Right lobe of liver (tissue), 6 donors: ENCODE results near the gene RASL11A. TPM values are rescaled to one million over a fixed set of nuclear protein-coding genes. Genes with fewer than 3 reads are reported as not detected.
"Not testable (repeated sequence)": the region's sequence is repeated elsewhere in the genome, so short reads cannot be mapped to it uniquely, and the experiment has no call there.

Experiments
- ATAC-seq, 4 donors: fragments of 200-7000 bp; cut with Tn5 transposase; one replicate each; pipeline ENCODE4 v1.9.1; 2020; ENCODE audit warnings: mild to moderate bottlenecking in 4 of 4, moderate library complexity in 4 of 4
- DNase-seq, 3 donors: peaks; one replicate each; pipeline ENCODE4 v3.0.0-alpha.2; 2020
- H3K27ac ChIP-seq, 3 donors: fragments of 200-600 bp; one replicate each; pipeline ENCODE4 v1.8.0; 2022
- H3K27me3 ChIP-seq, 2 donors: fragments of 200-600 bp; one replicate each; pipeline ENCODE4 v1.8.0; 2022
- H3K36me3 ChIP-seq, 4 donors: fragments of 200-600 bp; sonication (generic) in 1 of 4; one replicate each; pipeline versions ENCODE4 v1.5.1 to v1.8.0; 2017 to 2022; ENCODE audit warnings: control low read depth in 1 of 4
- H3K4me1 ChIP-seq, 4 donors: fragments of 200-600 bp; sonication (generic) in 1 of 4; one replicate each; pipeline versions ENCODE4 v1.5.1 to v1.8.0; 2017 to 2022; ENCODE audit warnings: control low read depth in 1 of 4
- H3K4me3 ChIP-seq, 3 donors: fragments of 200-600 bp; one replicate each; pipeline ENCODE4 v1.8.0; 2022
- H3K9me3 ChIP-seq, 4 donors: fragments of 200-600 bp; sonication (generic) in 1 of 4; one replicate each; pipeline versions ENCODE4 v1.5.1 to v1.8.0; 2017 to 2022; ENCODE audit warnings: control low read depth in 1 of 4
- POLR2A ChIP-seq: fragments of 450-650 bp; IDR thresholded peaks from one replicate; pipeline ENCODE4 v1.6.1; 2017; ENCODE audit warnings: antibody characterized with exemption, mild to moderate bottlenecking
- WGBS: methylation state at CpG from one replicate; pipeline ENCODE4 v1.1.6; 2018; ENCODE audit warnings: low coverage, low lambda C conversion rate; ENCODE audit not compliant: insufficient coverage; ENCODE audit errors: missing lambda C conversion rate; 5-methylcytosine and 5-hydroxymethylcytosine counted together
- intact Hi-C, 2 donors: fragments of 100-400 bp; cut with DNase I; formaldehyde crosslinking; loops; one replicate each; pipeline versions ENCODE4 v1.11.2 to v1.14.1; 2022
- small RNA-seq, 2 experiments: library from RNA; depleted of rRNA; stranded (forward); fragments of <200 nt; gene quantifications; one replicate each; pipeline ENCODE3, GENCODE V24; 2016
- total RNA-seq, 6 experiments: library from RNA; depleted of rRNA in 2 of 6; stranded (reverse); fragments of >200 nt in 2 of 6; fragmentation: NEBNext Ultra II Directional in 3 of 6; extraction: Animal tissue kit (Norgen Biotek cat#: 25700) in 3 of 6; gene quantifications; one replicate each; pipeline versions ENCODE4 v1.1.0 to v1.2.4, GENCODE V29; 2016 to 2023
- TF ChIP-seq, protein P1 (sequence below), 4 donors: fragments of 200-600 bp in 3 of 4; fragments of 450-650 bp in 1 of 4; IDR thresholded peaks; one replicate each; pipeline versions ENCODE4 v1.5.1 to v1.8.0; 2016 to 2022; ENCODE audit warnings: antibody characterized with exemption in 4 of 4, mild to moderate bottlenecking in 2 of 4
- donor health status: DM: no; HTN: yes; CAD: no.
- donor health status: DM: no; HTN: no; CAD: no.
- donor health status: DM: no; HTN: no; CAD: no.
- donor health status: DM: no; HTN: yes; CAD: no.
- donor health status: DM: no; HTN: yes; CAD: no.

RASL11A gene
- total RNA-seq, 6 experiments from 2014 or later: 4.2 to 23.4 (median 6.1) TPM

DNA sequence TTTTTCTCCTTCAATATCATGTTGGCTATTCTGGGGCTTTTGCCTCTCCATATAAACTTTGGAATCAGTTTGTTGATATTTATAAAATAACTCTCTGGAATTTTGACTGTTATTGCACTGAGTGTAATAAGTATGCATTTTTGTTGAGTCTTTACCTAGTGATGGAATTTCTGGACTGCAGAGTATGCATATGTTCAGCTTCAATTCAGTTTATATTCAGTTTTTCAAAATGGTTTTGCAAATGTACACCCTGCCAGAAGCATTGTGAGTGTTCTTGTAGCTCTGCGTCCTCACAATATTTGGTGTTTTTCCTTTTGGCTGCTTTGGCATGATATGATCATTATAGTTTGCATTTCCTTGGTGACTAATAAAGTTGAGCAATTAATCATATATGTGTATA, 43.1 kb downstream of the RASL11A start:
- H3K4me3 ChIP-seq: no peak overlapping the region
- WGBS: 100% methylated on average over 1 of the region's 1 CpG
- ATAC-seq: no peak
- H3K27ac ChIP-seq: no peak overlapping the region
- H3K36me3 ChIP-seq: no peaks in the 10 kb centered on the region
- intact Hi-C loops: no loop called here
- no peak for TF ChIP-seq POLR2A
- TF ChIP-seq, protein P1, sequence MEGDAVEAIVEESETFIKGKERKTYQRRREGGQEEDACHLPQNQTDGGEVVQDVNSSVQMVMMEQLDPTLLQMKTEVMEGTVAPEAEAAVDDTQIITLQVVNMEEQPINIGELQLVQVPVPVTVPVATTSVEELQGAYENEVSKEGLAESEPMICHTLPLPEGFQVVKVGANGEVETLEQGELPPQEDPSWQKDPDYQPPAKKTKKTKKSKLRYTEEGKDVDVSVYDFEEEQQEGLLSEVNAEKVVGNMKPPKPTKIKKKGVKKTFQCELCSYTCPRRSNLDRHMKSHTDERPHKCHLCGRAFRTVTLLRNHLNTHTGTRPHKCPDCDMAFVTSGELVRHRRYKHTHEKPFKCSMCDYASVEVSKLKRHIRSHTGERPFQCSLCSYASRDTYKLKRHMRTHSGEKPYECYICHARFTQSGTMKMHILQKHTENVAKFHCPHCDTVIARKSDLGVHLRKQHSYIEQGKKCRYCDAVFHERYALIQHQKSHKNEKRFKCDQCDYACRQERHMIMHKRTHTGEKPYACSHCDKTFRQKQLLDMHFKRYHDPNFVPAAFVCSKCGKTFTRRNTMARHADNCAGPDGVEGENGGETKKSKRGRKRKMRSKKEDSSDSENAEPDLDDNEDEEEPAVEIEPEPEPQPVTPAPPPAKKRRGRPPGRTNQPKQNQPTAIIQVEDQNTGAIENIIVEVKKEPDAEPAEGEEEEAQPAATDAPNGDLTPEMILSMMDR (IDR thresholded peaks at IDR 0.05): no peak
- no peaks in the 10 kb centered on the region for H3K27me3 ChIP-seq
- no peaks in the 10 kb centered on the region for H3K9me3 ChIP-seq
- no peak for DNase-seq
- H3K4me1 ChIP-seq: no peaks in the 10 kb centered on the region

DNA sequence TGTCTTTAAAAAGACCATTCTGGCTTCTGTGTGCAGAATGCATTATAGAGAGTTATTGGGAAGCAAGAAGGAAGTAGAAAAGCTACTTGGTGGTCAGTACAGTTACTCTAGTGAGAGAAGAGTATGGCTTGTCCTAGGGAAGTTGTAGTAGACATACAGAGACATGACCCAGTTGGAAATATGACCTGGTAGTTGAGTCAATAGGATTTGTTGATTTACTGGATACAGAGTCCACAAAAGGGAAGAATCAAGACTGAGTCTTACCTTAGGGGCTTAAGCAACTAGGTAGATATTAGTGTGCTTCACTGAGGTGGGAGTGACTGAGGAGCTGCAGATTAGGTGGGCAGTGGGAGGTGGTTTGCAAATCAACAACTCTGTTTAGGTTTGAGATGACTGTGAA, 48.8 kb downstream of the RASL11A start:
- no peak overlapping the region for H3K4me3 ChIP-seq
- peaks cover 0 to 7% (median 0%) of the 10 kb centered on the region in 4 donors for H3K9me3 ChIP-seq
- DNase-seq (no peak), ATAC-seq (peak; percentile 28 to 75 (median 71))
- no peak overlapping the region for H3K27ac ChIP-seq
- no peaks in the 10 kb centered on the region for H3K27me3 ChIP-seq
- TF ChIP-seq, protein P1 (IDR thresholded peaks at IDR 0.05): no peak
- no peak for TF ChIP-seq POLR2A
- no peaks in the 10 kb centered on the region for H3K4me1 ChIP-seq
- H3K36me3 ChIP-seq: no peaks in the 10 kb centered on the region
- intact Hi-C loops: no loop called here

DNA sequence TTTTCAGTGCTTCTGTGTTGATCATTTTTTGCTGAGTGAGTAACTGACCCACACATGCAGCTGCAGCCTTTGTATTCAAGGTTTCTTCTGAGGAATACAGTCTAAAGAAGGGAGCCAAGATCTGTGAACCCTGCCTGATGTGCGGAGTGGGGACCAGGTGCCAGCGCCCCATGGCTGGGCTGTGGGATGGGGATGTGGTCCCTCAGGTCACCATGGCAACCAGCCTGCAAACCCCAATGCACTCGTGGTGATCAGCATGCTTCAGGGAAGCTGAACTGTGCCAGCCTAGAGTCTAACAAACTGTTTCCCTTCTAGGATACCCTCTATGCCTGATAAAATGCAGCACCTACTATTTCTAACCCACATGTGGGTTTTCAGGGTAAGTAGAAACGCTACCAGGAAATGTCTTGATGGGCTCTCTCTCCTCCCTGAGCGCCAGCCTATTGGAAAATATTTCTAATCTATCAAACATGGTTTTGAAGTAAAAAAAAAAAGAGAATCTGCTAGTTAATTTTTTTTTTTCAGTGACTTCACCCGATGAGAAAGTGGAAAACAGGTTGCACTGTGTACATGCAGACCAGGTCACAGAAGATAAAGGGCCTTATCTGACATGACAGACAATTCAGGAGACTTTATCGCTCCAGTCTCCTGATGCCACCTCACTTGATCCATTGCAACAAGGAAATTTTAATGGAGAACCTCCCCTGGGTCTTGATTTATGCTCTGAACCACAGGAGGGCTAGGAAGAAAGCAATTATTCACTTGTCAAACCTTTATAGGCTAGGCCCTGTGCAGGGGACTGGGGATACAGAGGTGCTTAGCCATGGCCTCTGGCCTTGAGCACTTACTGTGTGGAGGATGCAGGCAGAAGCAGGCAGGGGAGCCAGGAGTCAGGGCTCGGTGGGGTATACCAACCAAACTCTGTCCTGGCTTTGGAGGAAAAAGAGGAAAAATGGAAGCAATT, 51.1 kb downstream of the RASL11A start:
- H3K27ac ChIP-seq: no peak overlapping the region
- H3K4me3 ChIP-seq: no peak overlapping the region
- no peaks in the 10 kb centered on the region for H3K27me3 ChIP-seq
- intact Hi-C loops: no loop called here
- H3K36me3 ChIP-seq: no peaks in the 10 kb centered on the region
- peaks cover 0 to 7% (median 0%) of the 10 kb centered on the region in 4 donors for H3K9me3 ChIP-seq
- ATAC-seq (no peak), DNase-seq (no peak)
- WGBS: 57% methylated on average over 7 of the region's 8 CpGs
- TF ChIP-seq, protein P1 (IDR thresholded peaks at IDR 0.05): no peak
- no peak for TF ChIP-seq POLR2A
- H3K4me1 ChIP-seq: no peaks in the 10 kb centered on the region

DNA sequence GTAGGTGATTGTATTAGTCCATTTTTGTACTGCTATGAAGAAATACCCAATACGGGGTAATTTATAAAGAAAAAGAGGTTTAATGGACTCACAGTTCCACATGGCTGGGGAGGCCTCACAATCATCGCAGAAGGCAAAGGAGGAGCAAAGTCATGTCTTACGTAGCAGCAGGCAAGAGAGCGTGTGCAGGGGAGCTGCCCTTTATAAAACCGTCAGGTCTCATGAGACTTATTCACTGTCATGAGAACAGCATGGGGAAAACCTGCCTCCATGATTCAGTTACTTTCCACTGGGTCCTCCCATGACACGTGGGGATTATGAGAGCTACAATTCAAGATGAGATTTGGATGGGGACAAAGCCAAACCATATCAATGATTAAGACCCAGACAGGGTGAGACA, 51.8 kb downstream of the RASL11A start:
- ATAC-seq: not testable (repeated sequence)
- 73% methylated on average over 5 of the region's 6 CpGs for WGBS

More for the DNA sequence above, 51.8 kb downstream of the RASL11A start:
- H3K27me3 ChIP-seq, H3K36me3 ChIP-seq, H3K9me3 ChIP-seq, H3K27ac ChIP-seq, H3K4me1 ChIP-seq, DNase-seq, intact Hi-C loops, H3K4me3 ChIP-seq: not testable (repeated sequence)

Small RNA genes within 50 kb of the gene (small RNA-seq; reads per million reads assigned to genes)
- 0 reads per million in 2 experiments for gene SNORA27
- gene SNORD102: 0 reads per million in 2 experiments

Other genes starting within 250 kb of the RASL11A start
- 10 to 100 TPM; 11.5 to 25.4 (median 14.6) TPM for gene USP12, start 99.0 kb upstream of the RASL11A start, total RNA-seq
- gene RPL21, start 19.3 kb upstream of the RASL11A start, total RNA-seq: 100 to 1,000 TPM; 174 to 362 (median 317) TPM
- gene GTF3A, start 153.8 kb downstream of the RASL11A start, total RNA-seq: 100 to 1,000 TPM in 2 of 6 experiments, 10 to 100 TPM in 4; 50.2 to 216 (median 64.9) TPM
- gene MTIF3, start 179.7 kb downstream of the RASL11A start, total RNA-seq: 10 to 100 TPM; 26.5 to 46.0 (median 32.0) TPM